GM23248 (cell line): ENCODE measurements around the gene SLC25A10.

ENCODE experiments used
- EZH2 ChIP-seq: fragments of 200-600 bp; sonication (generic); IDR thresholded peaks from 2 replicates; pipeline ENCODE4 v1.6.1; 2018; ENCODE audit warnings: antibody characterized with exemption, mild to moderate bottlenecking; ENCODE audit not compliant: insufficient read depth, poor library complexity, severe bottlenecking
- EZH2phosphoT487 ChIP-seq: fragments of 200-600 bp; sonication (generic); IDR thresholded peaks from 2 replicates; pipeline ENCODE4 v1.6.1; 2018; ENCODE audit warnings: antibody characterized with exemption, moderate library complexity, mild to moderate bottlenecking, low read depth; ENCODE audit not compliant: insufficient read depth

DNA sequence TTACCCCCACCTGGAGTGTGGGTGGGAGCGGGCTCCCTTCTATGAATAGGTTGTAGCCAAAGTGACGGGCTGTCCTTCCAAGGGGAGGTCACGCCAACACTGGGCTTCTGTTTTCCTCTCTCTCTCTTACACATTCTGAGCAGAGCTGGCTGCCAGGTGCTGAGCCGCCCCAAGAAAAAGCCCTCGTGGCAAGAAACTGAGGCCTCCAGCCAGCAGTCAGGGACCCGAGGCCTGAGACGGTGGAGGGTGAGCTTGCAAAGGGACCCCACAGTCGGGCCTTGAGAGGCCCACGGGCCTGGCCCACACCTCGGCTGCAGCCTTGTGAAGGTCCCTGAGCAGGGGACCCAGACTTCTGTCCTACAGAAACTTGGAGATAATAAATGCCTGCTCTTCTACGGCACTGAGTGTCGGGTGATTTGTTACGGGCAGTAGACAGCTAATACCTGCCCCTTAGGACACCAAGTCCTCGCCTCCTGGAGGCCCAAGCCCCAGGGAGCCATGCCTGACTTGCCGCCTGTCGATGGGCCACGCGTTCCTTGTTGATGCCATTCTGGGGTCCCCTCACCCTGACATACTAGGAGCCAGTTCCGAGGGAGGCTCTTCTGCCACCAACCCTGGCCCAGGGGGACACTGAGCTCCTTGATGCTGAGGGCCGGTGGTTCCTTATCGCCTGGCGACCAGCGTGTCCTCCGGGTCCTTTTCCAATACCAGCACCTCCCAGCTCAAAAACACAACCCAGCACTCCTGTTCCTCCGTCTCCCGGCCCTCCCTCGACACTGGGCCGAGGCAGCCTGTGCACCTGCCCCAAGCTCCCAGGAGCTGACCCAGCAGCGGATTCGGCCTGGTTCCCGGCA lies 26.1 kb downstream of the SLC25A10 start:
- no peak for TF ChIP-seq EZH2
- TF ChIP-seq EZH2phosphoT487 = no peak
